ENCODE data around the gene CSMD2.

DNA sequence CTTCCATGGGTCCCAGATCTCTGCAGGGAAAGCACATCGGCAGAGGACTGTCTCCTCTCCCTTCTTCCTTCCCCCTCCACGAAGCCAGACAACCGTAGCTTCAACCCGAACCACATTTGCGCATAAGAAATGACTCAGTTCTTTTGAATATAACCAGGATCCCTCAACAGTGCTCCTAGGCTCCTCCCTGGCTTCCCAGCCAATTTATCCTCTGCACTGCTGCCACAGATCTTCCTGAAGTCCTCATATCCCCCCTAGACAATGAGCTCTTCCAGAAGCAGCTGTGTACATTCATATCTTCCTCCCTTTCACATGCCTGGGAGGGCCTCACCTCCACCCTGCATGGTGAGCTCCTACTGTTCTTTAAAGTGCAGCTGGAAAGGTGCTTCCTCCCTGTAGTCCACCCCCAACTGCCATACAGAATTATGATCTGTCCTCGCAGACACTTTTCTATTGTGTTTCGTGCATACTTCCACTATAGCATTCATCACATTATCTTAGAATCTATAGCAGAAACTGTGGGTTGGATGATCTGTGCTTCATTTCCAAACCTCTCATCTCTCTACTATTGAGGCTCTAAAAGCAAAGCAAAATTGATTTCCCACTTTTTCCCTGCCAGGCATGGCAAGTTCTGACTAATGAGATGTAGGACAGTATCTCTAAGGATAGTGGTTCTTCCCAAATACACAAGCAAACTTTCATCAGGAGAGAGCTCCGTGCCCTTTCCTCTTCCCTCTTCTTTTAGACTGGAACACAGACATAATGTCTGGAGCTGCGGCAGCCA, 480.4 kb downstream of the CSMD2 start:
- TF ChIP-seq CTCF (IDR thresholded peaks at IDR 0.05) (no peak), POLR2A (IDR thresholded peaks at IDR 0.05) (no peak)
